ENCODE results near the gene TMEM185B. TPM values are rescaled to one million over a fixed set of nuclear protein-coding genes. Genes with fewer than 3 reads are reported as not detected.
A peak's percentile ranks its signal among the peaks of the same experiment; 100 is the strongest.

TMEM185B gene
- polyA plus RNA-seq, 1 donor from 2014 or later = 29.1 TPM

- Mint-ChIP-seq H3K4me3 (peak overlapping the region; percentile 24 to 70 (median 55)), H3K27ac (peak overlapping the region in 1 of 3 donors; percentile 93), H3K27me3 (peaks cover 1% of the 10 kb centered on the region), H3K36me3 (peaks cover 5% of the 10 kb centered on the region), H3K4me1 (peaks cover 37 to 50% (median 45%) of the 10 kb centered on the region in 3 donors), H3K9me3 (peaks cover 0 to 7% (median 2%) of the 10 kb centered on the region in 3 donors)
Observed at GRCh38 chr2:120256651-120257000, 33.4 kb upstream of the TMEM185B start.

GRCh38 chr2:120255986-120256650, 32.9 kb upstream of the TMEM185B start:
- Mint-ChIP-seq H3K27ac (peak overlapping the region in 2 of 3 donors; percentile 14 to 93), H3K36me3 (peaks cover 5% of the 10 kb centered on the region), H3K9me3 (peaks cover 0 to 7% (median 2%) of the 10 kb centered on the region in 3 donors), H3K27me3 (peaks cover 1% of the 10 kb centered on the region), H3K4me1 (peaks cover 37 to 52% (median 46%) of the 10 kb centered on the region in 3 donors), H3K4me3 (peak overlapping the region; percentile 37 to 70 (median 55))

- Mint-ChIP-seq H3K4me1 (peaks cover 37 to 52% (median 46%) of the 10 kb centered on the region in 3 donors), H3K27ac (peak overlapping the region in 1 of 3 donors; percentile 69), H3K4me3 (peak overlapping the region; percentile 64 to 98 (median 88)), H3K27me3 (peaks cover 1% of the 10 kb centered on the region), H3K9me3 (peaks cover 0 to 2% (median 0%) of the 10 kb centered on the region in 3 donors), H3K36me3 (peaks cover 2% of the 10 kb centered on the region)
Observed at GRCh38 chr2:120255071-120255470, 31.9 kb upstream of the TMEM185B start.

GRCh38 chr2:120254178-120254577, 31.0 kb upstream of the TMEM185B start:
- peaks cover 0 to 2% (median 0%) of the 10 kb centered on the region in 3 donors for H3K9me3 Mint-ChIP-seq
- peaks cover 38 to 52% (median 46%) of the 10 kb centered on the region in 3 donors for H3K4me1 Mint-ChIP-seq
- H3K27me3 Mint-ChIP-seq = peaks cover 1% of the 10 kb centered on the region
- peak overlapping the region; percentile 95 to 99 (median 96) for H3K4me3 Mint-ChIP-seq
- peak overlapping the region in 2 of 3 donors; percentile 69 to 95 for H3K27ac Mint-ChIP-seq
- H3K36me3 Mint-ChIP-seq = peaks cover 2% of the 10 kb centered on the region

- H3K4me1 Mint-ChIP-seq = peaks cover 42 to 51% (median 49%) of the 10 kb centered on the region in 3 donors
- H3K27me3 Mint-ChIP-seq = peaks cover 4% of the 10 kb centered on the region
- H3K9me3 Mint-ChIP-seq = peaks cover 0 to 2% (median 0%) of the 10 kb centered on the region in 3 donors
- H3K27ac Mint-ChIP-seq = peak overlapping the region; percentile 69 to 95 (median 89)
- no peaks in the 10 kb centered on the region for H3K36me3 Mint-ChIP-seq
- peak overlapping the region; percentile 95 to 99 (median 96) for H3K4me3 Mint-ChIP-seq
Observed at GRCh38 chr2:120253021-120253882, 30.1 kb upstream of the TMEM185B start.

GRCh38 chr2:120252225-120253020, 29.2 kb upstream of the TMEM185B start, which contains the start of gene RALB:
Gene RALB (plus strand): TSS chr2:120252852. CDS start chr2:120278665, 25,813 bp downstream.
- H3K4me1 Mint-ChIP-seq = peaks cover 41 to 49% (median 48%) of the 10 kb centered on the region in 3 donors
- H3K27me3 Mint-ChIP-seq = peaks cover 4% of the 10 kb centered on the region
- no peaks in the 10 kb centered on the region for H3K9me3 Mint-ChIP-seq
- H3K27ac Mint-ChIP-seq = peak within 1 kb of the TSS; percentile 69 to 95 (median 95)
- H3K4me3 Mint-ChIP-seq = peak within 1 kb of the TSS; percentile 95 to 100 (median 98)
- H3K36me3 Mint-ChIP-seq = no peaks in the 10 kb centered on the region

- H3K36me3 Mint-ChIP-seq = no peaks in the 10 kb centered on the region
- H3K27ac Mint-ChIP-seq = peak overlapping the region; percentile 69 to 95 (median 91)
- peaks cover 6% of the 10 kb centered on the region for H3K27me3 Mint-ChIP-seq
- H3K9me3 Mint-ChIP-seq = no peaks in the 10 kb centered on the region
- H3K4me1 Mint-ChIP-seq = peaks cover 41 to 49% (median 45%) of the 10 kb centered on the region in 3 donors
- peak overlapping the region; percentile 95 to 100 (median 98) for H3K4me3 Mint-ChIP-seq
Observed at GRCh38 chr2:120251880-120252224, 28.7 kb upstream of the TMEM185B start.

- H3K4me3 Mint-ChIP-seq = peak overlapping the region in 1 of 4 donors; percentile 95
- peaks cover 7% of the 10 kb centered on the region for H3K27me3 Mint-ChIP-seq
- H3K4me1 Mint-ChIP-seq = peaks cover 37 to 42% (median 39%) of the 10 kb centered on the region in 3 donors
- no peaks in the 10 kb centered on the region for H3K9me3 Mint-ChIP-seq
- no peaks in the 10 kb centered on the region for H3K36me3 Mint-ChIP-seq
- H3K27ac Mint-ChIP-seq = no peak overlapping the region
Observed at GRCh38 chr2:120251078-120251477, 27.9 kb upstream of the TMEM185B start.

GRCh38 chr2:120250640-120251039, 27.4 kb upstream of the TMEM185B start:
- Mint-ChIP-seq H3K36me3 (no peaks in the 10 kb centered on the region), H3K27me3 (peaks cover 7% of the 10 kb centered on the region), H3K9me3 (no peaks in the 10 kb centered on the region), H3K4me3 (peak overlapping the region in 1 of 4 donors; percentile 95), H3K4me1 (peaks cover 32 to 39% (median 35%) of the 10 kb centered on the region in 3 donors), H3K27ac (no peak overlapping the region)

- Mint-ChIP-seq H3K9me3 (peaks cover 2 to 4% (median 3%) of the 10 kb centered on the region in 3 donors), H3K36me3 (peaks cover 4% of the 10 kb centered on the region), H3K4me1 (peaks cover 13 to 18% (median 15%) of the 10 kb centered on the region in 3 donors), H3K4me3 (peak overlapping the region in 1 of 4 donors; percentile 65), H3K27ac (peak overlapping the region in 1 of 3 donors; percentile 63), H3K27me3 (peaks cover 6% of the 10 kb centered on the region)
Observed at GRCh38 chr2:120247851-120248250, 24.7 kb upstream of the TMEM185B start.

GRCh38 chr2:120246546-120247300, 23.5 kb upstream of the TMEM185B start:
- Mint-ChIP-seq H3K27ac (no peak overlapping the region), H3K4me1 (peaks cover 9 to 11% (median 9%) of the 10 kb centered on the region in 3 donors), H3K27me3 (peaks cover 6% of the 10 kb centered on the region), H3K4me3 (peak overlapping the region in 1 of 4 donors; percentile 66), H3K9me3 (peaks cover 2 to 4% (median 3%) of the 10 kb centered on the region in 3 donors), H3K36me3 (peaks cover 4% of the 10 kb centered on the region)

GRCh38 chr2:120245520-120246332, 22.5 kb upstream of the TMEM185B start:
- peaks cover 6 to 9% (median 8%) of the 10 kb centered on the region in 3 donors for H3K4me1 Mint-ChIP-seq
- H3K27ac Mint-ChIP-seq = no peak overlapping the region
- H3K4me3 Mint-ChIP-seq = no peak overlapping the region
- H3K27me3 Mint-ChIP-seq = peaks cover 6% of the 10 kb centered on the region
- peaks cover 2 to 4% (median 3%) of the 10 kb centered on the region in 3 donors for H3K9me3 Mint-ChIP-seq
- peaks cover 4% of the 10 kb centered on the region for H3K36me3 Mint-ChIP-seq
